Amniotic epithelial cell (primary cell): ENCODE results near the gene ARFGAP2.
A peak's percentile ranks its signal among the peaks of the same experiment; 100 is the strongest.
"Not testable (repeated sequence)": the region's sequence is repeated elsewhere in the genome, so short reads cannot be mapped to it uniquely, and the experiment has no call there.

Source experiments
- DNase-seq: peaks from one replicate; pipeline ENCODE4 v3.0.0-alpha.2; 2010; ENCODE audit warnings: low read depth

Gene ARFGAP2

GRCh38 chr11:47148903-47149531 lies 27.7 kb downstream of the ARFGAP2 start:
- DNase-seq = no peak

GRCh38 chr11:47148270-47148669 lies 28.4 kb downstream of the ARFGAP2 start:
- DNase-seq = no peak

- no peak for DNase-seq
Measured at GRCh38 chr11:47147681-47148080, 29.0 kb downstream of the ARFGAP2 start.

- no peak for DNase-seq
Measured at GRCh38 chr11:47147250-47147649, 29.4 kb downstream of the ARFGAP2 start.

- no peak for DNase-seq
Measured at GRCh38 chr11:47144541-47144940, 32.1 kb downstream of the ARFGAP2 start.

GRCh38 chr11:47143322-47143721 lies 33.4 kb downstream of the ARFGAP2 start:
- peak; percentile 66 for DNase-seq

GRCh38 chr11:47139878-47140277 lies 36.8 kb downstream of the ARFGAP2 start:
- DNase-seq = no peak

- no peak for DNase-seq
Measured at GRCh38 chr11:47137476-47137875, 39.2 kb downstream of the ARFGAP2 start.

- DNase-seq = no peak
Measured at GRCh38 chr11:47136921-47137320, 39.8 kb downstream of the ARFGAP2 start.

- DNase-seq = no peak
Measured at GRCh38 chr11:47136327-47136726, 40.4 kb downstream of the ARFGAP2 start.

GRCh38 chr11:47132981-47133380 lies 43.7 kb downstream of the ARFGAP2 start:
- DNase-seq = no peak

- no peak for DNase-seq
Measured at GRCh38 chr11:47132490-47132889, 44.2 kb downstream of the ARFGAP2 start.

GRCh38 chr11:47131136-47131535 lies 45.5 kb downstream of the ARFGAP2 start:
- no peak for DNase-seq

GRCh38 chr11:47130543-47130942 lies 46.1 kb downstream of the ARFGAP2 start:
- no peak for DNase-seq

GRCh38 chr11:47127213-47127612 lies 49.5 kb downstream of the ARFGAP2 start:
- DNase-seq = no peak

GRCh38 chr11:47125083-47125482 lies 51.6 kb downstream of the ARFGAP2 start:
- DNase-seq = no peak

GRCh38 chr11:47124675-47125074 lies 52.0 kb downstream of the ARFGAP2 start:
- DNase-seq = no peak

GRCh38 chr11:47123094-47123493 lies 53.6 kb downstream of the ARFGAP2 start:
- DNase-seq = no peak

GRCh38 chr11:47121731-47122130 lies 54.9 kb downstream of the ARFGAP2 start:
- no peak for DNase-seq

GRCh38 chr11:47121056-47121455 lies 55.6 kb downstream of the ARFGAP2 start:
- DNase-seq = no peak

- DNase-seq = not testable (repeated sequence)
Measured at GRCh38 chr11:47118958-47119688, 57.6 kb downstream of the ARFGAP2 start.
